Measurements from ENCODE around the gene GRIK3.

GRIK3 gene

GRCh38 chr1:37015713-37016112 lies 18.6 kb downstream of the GRIK3 start:
- DNase-seq (ENCODE audit: low read depth in 2 of 2): no peak

- DNase-seq (ENCODE audit: low read depth in 2 of 2): no peak
Observed at GRCh38 chr1:37012226-37012625, 22.1 kb downstream of the GRIK3 start.

- no peak for DNase-seq (ENCODE audit: low read depth in 2 of 2)
Observed at GRCh38 chr1:37010011-37010410, 24.3 kb downstream of the GRIK3 start.

DNA sequence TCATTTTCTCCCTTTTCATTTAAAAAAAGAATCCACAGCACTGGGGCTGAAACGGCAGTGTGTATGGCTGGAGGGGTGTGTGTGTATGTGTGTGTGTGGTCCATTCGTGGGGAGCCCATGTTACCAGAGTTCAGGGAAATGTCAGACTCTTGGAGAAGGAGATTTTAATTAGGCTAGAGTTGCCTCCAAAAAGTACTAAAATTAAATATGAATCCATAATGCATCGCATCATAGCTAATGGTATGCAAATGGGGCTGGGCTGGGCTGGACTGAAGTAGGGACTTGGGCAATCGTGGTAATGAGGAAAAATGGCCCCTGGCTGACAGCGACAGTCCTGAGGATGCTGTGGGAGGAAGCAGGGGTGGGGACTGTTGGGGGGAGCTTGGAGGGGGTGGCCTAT lies 24.8 kb downstream of the GRIK3 start:
- no peak for DNase-seq (ENCODE audit: low read depth in 2 of 2)

- DNase-seq (ENCODE audit: low read depth in 2 of 2): no peak
Observed at GRCh38 chr1:37006132-37006868, 28.0 kb downstream of the GRIK3 start.

- DNase-seq (ENCODE audit: low read depth in 2 of 2): no peak
Observed at GRCh38 chr1:37002898-37003297, 31.4 kb downstream of the GRIK3 start.

- no peak for DNase-seq (ENCODE audit: low read depth in 2 of 2)
Observed at GRCh38 chr1:37001703-37002102, 32.6 kb downstream of the GRIK3 start.

- DNase-seq (ENCODE audit: low read depth in 2 of 2): no peak
Observed at GRCh38 chr1:36996106-36996505, 38.2 kb downstream of the GRIK3 start.

DNA sequence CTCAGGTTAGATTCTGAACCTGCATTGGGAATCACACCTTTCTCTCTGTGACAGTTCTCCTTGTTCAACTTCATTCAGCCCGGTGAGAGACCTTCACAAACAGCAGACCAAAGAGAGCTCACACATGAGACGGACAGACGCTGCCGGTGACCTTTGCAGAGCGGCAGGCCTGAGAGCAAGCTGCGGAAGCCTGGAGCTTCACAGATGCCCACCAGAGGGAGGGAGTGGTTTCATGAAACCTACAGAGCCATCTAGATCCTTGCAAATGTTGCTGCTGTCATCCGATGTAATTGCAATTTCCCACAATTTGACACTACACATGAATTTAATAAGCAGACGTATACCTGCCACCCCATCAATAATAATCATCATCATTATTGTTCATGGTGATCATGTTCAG lies 39.4 kb downstream of the GRIK3 start:
- no peak for DNase-seq (ENCODE audit: low read depth in 2 of 2)

- DNase-seq (ENCODE audit: low read depth in 2 of 2): no peak
Observed at GRCh38 chr1:36994294-36994693, 40.0 kb downstream of the GRIK3 start.

DNA sequence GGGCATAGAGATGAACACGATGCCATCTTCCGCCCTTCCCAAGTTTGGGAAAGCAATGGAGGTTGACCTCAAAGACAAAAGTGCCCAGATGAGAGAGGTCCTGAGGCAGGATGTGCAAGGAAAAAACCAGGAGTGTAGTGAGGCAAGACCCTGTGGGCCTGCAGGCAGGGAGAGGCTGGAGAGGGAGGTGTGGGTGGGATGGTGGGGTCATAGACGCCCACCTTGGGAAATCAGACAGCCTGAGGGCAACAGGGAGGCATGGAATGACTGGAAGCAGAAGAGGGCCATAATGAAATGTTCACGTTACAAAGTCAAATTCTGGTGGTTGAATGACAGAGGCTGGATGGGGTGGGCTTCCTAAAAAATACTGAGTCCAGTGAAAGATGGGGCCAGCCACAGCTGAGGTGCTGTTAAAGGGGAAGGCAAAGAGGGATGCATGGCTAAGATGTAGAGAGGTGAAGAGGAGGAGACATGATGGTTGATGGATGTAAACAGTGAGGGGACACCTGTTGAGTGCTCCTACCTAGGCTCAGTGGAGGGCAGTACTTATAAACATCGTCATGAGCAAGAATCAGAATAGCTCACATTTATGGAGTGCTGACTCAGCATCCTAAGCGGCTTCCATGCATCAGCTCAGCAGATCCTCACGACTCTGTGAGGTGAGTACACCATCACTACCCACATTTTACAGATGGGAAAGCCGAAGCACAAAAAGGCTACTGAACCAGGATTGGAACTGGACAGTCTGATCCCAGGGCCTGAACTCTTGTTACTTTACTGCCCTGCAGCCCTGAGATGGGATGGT lies 42.0 kb downstream of the GRIK3 start:
- DNase-seq (ENCODE audit: low read depth in 2 of 2): no peak

- no peak for DNase-seq (ENCODE audit: low read depth in 2 of 2)
Observed at GRCh38 chr1:36991551-36991950, 42.8 kb downstream of the GRIK3 start.

- no peak for DNase-seq (ENCODE audit: low read depth in 2 of 2)
Observed at GRCh38 chr1:36990928-36991327, 43.4 kb downstream of the GRIK3 start.

- no peak for DNase-seq (ENCODE audit: low read depth in 2 of 2)
Observed at GRCh38 chr1:36989241-36989640, 45.1 kb downstream of the GRIK3 start.

GRCh38 chr1:36988741-36989193 lies 45.5 kb downstream of the GRIK3 start:
- no peak for DNase-seq (ENCODE audit: low read depth in 2 of 2)

- no peak for DNase-seq (ENCODE audit: low read depth in 2 of 2)
Observed at GRCh38 chr1:36988321-36988720, 46.0 kb downstream of the GRIK3 start.

GRCh38 chr1:36987276-36987675 lies 47.0 kb downstream of the GRIK3 start:
- DNase-seq (ENCODE audit: low read depth in 2 of 2): no peak

DNA sequence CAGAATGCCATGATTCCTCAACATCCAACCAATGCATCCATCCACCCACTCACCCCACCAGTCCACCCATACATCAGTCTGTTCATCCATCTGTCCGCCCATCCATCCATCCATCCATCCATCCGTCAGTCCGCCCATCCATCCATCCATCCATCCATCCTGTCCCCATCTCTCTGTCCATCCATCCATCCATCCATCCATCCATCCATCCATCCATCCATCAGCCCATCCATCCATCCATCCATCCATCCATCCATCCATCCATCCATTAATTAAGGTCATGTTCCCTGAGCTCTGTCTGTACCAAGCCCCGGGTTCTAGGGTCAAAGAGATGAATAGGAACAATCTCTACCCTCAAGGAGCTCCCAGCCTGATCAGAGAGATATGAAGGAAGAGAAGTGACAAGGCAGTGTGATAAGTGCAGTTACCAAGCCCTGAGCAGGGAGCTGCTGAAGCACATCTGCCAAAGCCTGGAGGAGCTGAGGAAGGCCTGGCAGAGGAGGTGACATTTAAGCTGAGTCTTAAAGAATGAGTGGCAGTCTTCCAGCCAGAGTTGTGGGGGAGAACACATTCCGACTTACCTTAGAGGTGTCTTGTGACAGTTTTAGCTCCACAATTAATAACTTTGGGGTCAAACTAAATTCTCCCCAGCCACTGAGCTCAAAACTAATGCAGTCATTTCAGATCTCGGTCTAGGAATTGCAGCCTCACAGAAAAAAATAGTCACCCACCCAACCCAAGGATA lies 47.9 kb downstream of the GRIK3 start:
- no peak for DNase-seq (ENCODE audit: low read depth in 2 of 2)

DNA sequence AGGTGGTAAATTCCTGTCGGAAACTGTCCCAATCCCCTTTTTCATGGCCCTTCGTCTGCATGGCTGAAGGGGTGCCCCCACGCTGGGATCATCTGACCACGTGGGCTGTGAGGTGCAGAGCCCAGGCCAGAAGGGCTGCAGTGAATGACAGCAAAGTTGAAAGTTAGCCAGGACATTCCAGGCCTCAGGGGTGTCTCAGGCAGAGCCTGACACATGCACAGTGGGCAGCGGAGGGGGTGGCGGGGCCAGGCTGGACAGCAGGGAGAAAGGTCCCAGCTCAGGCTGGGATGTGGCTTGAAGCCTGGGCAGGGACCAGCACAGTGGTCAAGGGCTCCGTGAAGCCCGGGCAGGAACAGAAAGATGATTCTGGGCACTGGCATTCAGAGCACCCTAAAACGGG lies 49.6 kb downstream of the GRIK3 start:
- DNase-seq (ENCODE audit: low read depth in 2 of 2): no peak

GRCh38 chr1:36984026-36984425 lies 50.3 kb downstream of the GRIK3 start:
- no peak for DNase-seq (ENCODE audit: low read depth in 2 of 2)

GRCh38 chr1:36982709-36983108 lies 51.6 kb downstream of the GRIK3 start:
- DNase-seq (ENCODE audit: low read depth in 2 of 2): no peak
